ENCODE data around the gene CBLN4.

CBLN4 gene

DNA sequence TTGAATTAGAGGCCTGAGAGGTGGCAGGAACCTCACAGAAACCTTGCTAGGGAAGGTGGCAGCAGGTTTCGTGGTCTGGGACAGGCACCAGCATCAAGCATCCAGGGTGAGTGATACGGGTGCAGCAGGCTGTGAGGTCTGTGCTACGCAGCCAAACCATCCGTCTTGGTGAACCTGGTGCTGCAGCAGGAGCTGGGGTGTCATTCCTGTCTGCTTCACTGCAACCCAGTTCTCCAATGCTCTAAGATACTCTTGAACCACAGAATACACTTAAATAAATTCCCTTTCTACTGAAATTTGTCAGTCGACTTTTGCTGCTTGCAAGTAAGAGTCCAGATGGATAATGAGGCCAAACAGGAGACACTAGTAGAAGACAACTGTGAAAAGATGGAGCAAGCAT is 9.7 kb upstream of the CBLN4 start:
- TF ChIP-seq, protein P1, sequence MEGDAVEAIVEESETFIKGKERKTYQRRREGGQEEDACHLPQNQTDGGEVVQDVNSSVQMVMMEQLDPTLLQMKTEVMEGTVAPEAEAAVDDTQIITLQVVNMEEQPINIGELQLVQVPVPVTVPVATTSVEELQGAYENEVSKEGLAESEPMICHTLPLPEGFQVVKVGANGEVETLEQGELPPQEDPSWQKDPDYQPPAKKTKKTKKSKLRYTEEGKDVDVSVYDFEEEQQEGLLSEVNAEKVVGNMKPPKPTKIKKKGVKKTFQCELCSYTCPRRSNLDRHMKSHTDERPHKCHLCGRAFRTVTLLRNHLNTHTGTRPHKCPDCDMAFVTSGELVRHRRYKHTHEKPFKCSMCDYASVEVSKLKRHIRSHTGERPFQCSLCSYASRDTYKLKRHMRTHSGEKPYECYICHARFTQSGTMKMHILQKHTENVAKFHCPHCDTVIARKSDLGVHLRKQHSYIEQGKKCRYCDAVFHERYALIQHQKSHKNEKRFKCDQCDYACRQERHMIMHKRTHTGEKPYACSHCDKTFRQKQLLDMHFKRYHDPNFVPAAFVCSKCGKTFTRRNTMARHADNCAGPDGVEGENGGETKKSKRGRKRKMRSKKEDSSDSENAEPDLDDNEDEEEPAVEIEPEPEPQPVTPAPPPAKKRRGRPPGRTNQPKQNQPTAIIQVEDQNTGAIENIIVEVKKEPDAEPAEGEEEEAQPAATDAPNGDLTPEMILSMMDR (IDR thresholded peaks at IDR 0.05; ENCODE audit: low read depth, low read length), result no peak
- no peak overlapping the region for H3K4me3 ChIP-seq (ENCODE audit: low read depth, low read length)
- no peak for DNase-seq (ENCODE audit: low read depth, low spot score)
- in situ Hi-C loops (cut with HindIII; ENCODE audit: low sequenced_read_pairs), result no loop called here

- TF ChIP-seq, protein P1 (IDR thresholded peaks at IDR 0.05; ENCODE audit: low read depth, low read length), result no peak
- no peak for DNase-seq (ENCODE audit: low read depth, low spot score)
- in situ Hi-C loops (cut with HindIII; ENCODE audit: low sequenced_read_pairs), result no loop called here
- H3K4me3 ChIP-seq (ENCODE audit: low read depth, low read length), result no peak overlapping the region
These were observed 8.8 kb upstream of the CBLN4 start for GRCh38 chr20:56014151-56014550.

DNA sequence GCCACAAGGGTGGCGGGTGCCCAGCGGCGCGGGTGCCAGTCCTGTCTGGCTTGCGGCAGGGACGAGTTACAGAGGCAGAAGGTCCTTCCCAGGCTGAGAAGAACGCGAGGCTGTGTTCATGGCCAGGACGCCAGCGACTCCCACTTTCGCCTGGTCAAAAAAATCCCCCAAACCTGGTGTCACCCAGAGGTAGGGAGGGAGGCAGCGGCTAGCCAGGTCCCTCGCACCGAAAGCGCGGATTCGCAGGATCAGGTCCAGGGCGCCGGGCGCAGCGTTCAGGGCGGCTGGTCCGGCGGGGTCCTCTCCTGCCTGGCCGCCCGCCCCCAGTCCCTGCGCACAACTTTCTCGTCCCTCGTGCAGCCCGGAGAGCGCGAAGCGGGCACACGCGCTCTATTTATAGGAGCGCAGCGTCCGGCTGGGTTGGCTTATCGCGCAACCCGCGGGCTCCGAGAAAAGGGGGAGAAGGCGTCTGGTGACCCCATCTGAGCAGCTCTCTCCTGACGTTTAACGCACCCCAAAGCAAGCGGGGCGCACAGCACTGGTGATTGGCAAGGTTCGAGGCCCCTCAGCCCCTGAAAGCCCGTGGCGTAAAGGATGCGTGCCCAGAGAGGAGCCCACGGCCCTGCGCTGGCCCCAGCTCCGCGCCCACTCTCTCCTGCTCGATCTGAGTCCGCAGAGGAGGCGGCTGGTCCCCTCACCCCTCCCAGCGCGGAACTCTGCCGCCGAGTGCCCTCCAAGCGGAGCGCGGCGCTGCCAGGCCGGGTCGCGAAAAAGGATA is 519 bp downstream of the CBLN4 start:
- TF ChIP-seq, protein P1 (IDR thresholded peaks at IDR 0.05; ENCODE audit: low read depth, low read length), result no peak
- in situ Hi-C loops (cut with HindIII; ENCODE audit: low sequenced_read_pairs), result no loop called here
- no peak overlapping the region for H3K4me3 ChIP-seq (ENCODE audit: low read depth, low read length)
- no peak for DNase-seq (ENCODE audit: low read depth, low spot score)

DNA sequence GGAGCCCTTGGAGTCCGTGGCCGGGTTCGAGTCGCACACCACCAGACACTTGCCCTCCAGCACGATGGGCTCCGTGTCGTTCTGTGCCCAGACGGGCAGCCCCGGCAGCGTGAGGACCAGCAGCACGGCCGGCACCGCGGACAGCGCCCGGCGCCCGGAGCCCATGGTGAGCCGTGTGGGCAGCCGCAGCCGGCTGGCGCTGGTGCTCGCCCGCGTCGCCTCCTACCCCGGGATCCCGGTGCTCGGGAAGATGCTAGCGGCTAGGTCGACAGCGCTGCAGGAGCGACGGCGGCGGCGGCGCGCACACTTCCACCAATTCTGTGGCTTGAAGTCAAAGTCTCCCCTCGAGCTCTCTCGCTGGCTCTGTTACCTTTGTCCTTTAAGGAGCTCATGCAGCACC is 1.3 kb downstream of the CBLN4 start:
- in situ Hi-C loops (cut with HindIII; ENCODE audit: low sequenced_read_pairs), result no loop called here
- TF ChIP-seq, protein P1 (IDR thresholded peaks at IDR 0.05; ENCODE audit: low read depth, low read length), result no peak
- DNase-seq (ENCODE audit: low read depth, low spot score), result no peak

DNA sequence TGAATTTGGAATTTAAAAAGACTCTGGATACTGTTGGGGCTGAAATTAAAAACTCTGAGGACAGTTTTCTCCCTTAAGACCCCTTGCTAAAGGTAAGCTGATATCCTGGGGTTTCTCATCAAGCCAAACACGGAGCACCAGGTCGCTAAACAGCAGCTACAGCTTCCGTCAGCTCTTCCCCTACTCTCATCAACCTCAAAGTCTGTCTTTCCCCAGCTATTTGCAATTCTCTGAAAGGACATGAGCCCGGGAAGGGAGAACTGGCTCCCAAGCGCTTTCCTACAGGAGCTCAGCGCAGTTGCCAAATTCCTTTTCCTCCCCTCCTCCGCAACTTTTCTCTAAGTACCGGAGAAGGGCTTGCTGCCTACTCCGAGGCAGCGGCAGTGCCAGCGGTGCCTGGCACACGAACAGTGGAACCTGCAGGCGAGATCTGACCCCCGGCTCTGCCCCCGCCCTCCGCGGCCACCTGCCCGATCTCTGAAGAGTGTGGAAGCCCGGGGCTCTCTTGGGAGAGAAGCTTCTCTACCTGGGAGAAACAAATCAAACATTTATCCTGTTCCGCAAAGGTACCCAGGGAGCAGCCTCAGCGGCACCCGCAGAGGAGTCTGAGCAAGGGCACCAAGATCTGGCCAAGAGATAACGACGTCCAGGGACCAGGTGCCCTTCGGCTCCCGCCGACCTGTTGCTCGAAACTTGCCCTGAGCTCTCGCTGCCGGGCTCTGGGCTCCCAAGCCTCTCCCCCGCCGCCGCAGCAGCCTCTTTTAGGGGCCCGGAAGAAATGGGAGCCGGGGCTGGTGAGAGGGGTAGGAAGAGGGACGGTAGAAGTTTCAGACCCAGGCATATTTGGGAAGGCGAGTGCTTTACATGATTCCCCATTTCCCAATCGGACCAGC is 2.2 kb downstream of the CBLN4 start:
- in situ Hi-C loops (cut with HindIII; ENCODE audit: low sequenced_read_pairs), result no loop called here
- H3K4me3 ChIP-seq (ENCODE audit: low read depth, low read length), result no peak overlapping the region
- TF ChIP-seq, protein P1 (IDR thresholded peaks at IDR 0.05; ENCODE audit: low read depth, low read length), result no peak
- no peak for DNase-seq (ENCODE audit: low read depth, low spot score)

More for the DNA sequence above, 1.3 kb downstream of the CBLN4 start:
- H3K4me3 ChIP-seq (ENCODE audit: low read depth, low read length), result no peak overlapping the region

- DNase-seq (ENCODE audit: low read depth, low spot score), result no peak
- no peak overlapping the region for H3K4me3 ChIP-seq (ENCODE audit: low read depth, low read length)
- in situ Hi-C loops (cut with HindIII; ENCODE audit: low sequenced_read_pairs), result no loop called here
- TF ChIP-seq, protein P1 (IDR thresholded peaks at IDR 0.05; ENCODE audit: low read depth, low read length), result no peak
These were observed 3.4 kb downstream of the CBLN4 start for GRCh38 chr20:56001890-56002289.
